ENCODE data around the gene SLC31A1. TPM values are rescaled to one million over a fixed set of nuclear protein-coding genes. Genes with fewer than 3 reads are reported as not detected.

SLC31A1 gene
- total and polyA plus RNA-seq, 2 of the 13 experiments (the other 11 are each of a cell fraction or from before 2014, with no cell fraction given), result 62.9 to 70.0 TPM

DNA sequence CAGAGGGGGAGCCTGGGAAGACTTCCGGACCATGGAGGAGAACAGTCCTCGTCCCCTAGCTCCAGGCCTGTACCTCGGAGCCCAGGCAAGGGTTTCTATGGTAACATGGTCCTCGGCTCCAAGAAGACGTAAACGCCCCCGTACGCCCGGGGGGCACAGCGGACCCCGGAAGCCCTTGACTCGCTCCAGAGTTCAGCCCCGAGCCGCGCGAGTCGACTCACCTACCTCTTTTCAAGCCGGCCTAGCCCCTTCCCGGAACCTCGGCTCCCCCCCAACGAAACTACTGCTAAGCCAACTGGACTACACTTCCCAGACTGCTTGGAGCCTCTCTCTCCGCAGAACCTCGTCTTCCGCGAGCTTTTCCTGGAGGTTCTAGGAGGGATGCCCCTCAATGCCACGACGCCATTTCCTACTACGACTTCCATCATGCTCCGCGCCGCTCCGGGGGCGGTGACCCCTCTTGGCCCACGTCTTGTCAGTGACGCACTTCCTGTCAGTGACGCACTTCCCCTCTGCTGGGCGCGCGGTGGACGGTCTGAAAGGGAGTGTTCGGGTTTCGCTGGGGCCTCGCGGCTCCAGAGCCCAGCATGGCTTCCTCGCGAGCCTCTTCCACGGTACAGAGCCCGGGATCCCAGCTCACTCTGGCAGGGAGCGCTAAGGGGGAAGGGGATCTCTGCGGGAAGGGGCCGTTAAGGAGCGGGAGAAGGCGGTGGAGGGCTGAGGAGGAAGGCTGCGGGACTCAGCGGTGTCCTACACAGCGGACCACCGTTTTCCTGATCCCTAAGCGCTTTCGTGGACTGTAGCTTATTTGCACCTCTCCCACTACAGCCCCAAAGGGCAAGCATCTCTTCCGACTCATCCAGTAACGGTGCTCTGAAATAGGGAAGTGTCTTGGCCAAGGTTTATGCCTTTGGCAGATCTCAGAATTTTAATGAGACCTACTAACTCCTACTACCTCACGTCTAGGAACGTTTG lies 54.1 kb downstream of the SLC31A1 start, which contains the start of the genes CDC26 and PRPF4 (continued):
- TF ChIP-seq, protein P1, sequence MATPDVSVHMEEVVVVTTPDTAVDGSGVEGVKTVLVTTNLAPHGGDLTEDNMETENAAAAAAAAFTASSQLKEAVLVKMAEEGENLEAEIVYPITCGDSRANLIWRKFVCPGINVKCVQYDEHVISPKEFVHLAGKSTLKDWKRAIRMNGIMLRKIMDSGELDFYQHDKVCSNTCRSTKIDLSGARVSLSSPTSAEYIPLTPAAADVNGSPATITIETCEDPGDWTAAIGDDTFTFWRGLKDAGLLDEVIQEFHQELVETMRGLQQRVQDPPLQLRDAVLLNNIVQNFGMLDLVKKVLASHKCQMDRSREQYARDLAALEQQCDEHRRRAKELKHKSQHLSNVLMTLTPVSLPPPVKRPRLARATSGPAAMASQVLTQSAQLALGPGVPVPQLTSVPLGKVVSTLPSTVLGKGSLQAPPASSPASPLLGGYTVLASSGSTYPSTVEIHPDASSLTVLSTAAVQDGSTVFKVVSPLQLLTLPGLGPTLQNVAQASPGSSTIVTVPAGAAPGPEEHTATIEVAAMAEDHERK (CRISPR knock-in tag; IDR thresholded peaks at IDR 0.05; ENCODE audit: low read depth), result peak; percentile 38; the same call in 1 of the 2 replicates
- TF ChIP-seq REPIN1 (CRISPR knock-in tag; IDR thresholded peaks at IDR 0.05; ENCODE audit: borderline replicate concordance, low read depth) (peak; percentile 97), ZFAT (CRISPR knock-in tag; conservative IDR thresholded peaks at IDR 0.05) (no peak; the same call in 1 of the 2 replicates), ZFP36L2 (CRISPR knock-in tag; IDR thresholded peaks at IDR 0.05) (no peak), MBNL3 (CRISPR knock-in tag; conservative IDR thresholded peaks at IDR 0.05) (no peak), ZFP82 (CRISPR knock-in tag; IDR thresholded peaks at IDR 0.05; ENCODE audit: borderline replicate concordance) (peak; percentile 74; the same call in 1 of the 2 replicates), ELF3 (CRISPR knock-in tag; IDR thresholded peaks at IDR 0.05) (peak; percentile 87), ZNF12 (CRISPR knock-in tag; IDR thresholded peaks at IDR 0.05) (no peak; the same call in 1 of the 2 replicates), DMAP1 (CRISPR knock-in tag; IDR thresholded peaks at IDR 0.05) (peak; percentile 91), FOXP1 (IDR thresholded peaks at IDR 0.05) (no peak), FOXP1 (CRISPR knock-in tag; IDR thresholded peaks at IDR 0.05) (no peak), RAD51 (IDR thresholded peaks at IDR 0.05; ENCODE audit: borderline replicate concordance) (no peak), FOSL2 (CRISPR knock-in tag; IDR thresholded peaks at IDR 0.05) (peak; percentile 64), HMG20A (CRISPR knock-in tag; IDR thresholded peaks at IDR 0.05; ENCODE audit: borderline replicate concordance) (no peak), NR3C1 (CRISPR knock-in tag; IDR thresholded peaks at IDR 0.05) (no peak), ZNF224 (CRISPR knock-in tag; IDR thresholded peaks at IDR 0.05) (no peak)
- TF ChIP-seq, protein P2, sequence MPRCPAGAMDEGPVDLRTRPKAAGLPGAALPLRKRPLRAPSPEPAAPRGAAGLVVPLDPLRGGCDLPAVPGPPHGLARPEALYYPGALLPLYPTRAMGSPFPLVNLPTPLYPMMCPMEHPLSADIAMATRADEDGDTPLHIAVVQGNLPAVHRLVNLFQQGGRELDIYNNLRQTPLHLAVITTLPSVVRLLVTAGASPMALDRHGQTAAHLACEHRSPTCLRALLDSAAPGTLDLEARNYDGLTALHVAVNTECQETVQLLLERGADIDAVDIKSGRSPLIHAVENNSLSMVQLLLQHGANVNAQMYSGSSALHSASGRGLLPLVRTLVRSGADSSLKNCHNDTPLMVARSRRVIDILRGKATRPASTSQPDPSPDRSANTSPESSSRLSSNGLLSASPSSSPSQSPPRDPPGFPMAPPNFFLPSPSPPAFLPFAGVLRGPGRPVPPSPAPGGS (CRISPR knock-in tag; IDR thresholded peaks at IDR 0.05), result peak; percentile 69; the same call in 1 of the 2 replicates
- TF ChIP-seq, protein P3, sequence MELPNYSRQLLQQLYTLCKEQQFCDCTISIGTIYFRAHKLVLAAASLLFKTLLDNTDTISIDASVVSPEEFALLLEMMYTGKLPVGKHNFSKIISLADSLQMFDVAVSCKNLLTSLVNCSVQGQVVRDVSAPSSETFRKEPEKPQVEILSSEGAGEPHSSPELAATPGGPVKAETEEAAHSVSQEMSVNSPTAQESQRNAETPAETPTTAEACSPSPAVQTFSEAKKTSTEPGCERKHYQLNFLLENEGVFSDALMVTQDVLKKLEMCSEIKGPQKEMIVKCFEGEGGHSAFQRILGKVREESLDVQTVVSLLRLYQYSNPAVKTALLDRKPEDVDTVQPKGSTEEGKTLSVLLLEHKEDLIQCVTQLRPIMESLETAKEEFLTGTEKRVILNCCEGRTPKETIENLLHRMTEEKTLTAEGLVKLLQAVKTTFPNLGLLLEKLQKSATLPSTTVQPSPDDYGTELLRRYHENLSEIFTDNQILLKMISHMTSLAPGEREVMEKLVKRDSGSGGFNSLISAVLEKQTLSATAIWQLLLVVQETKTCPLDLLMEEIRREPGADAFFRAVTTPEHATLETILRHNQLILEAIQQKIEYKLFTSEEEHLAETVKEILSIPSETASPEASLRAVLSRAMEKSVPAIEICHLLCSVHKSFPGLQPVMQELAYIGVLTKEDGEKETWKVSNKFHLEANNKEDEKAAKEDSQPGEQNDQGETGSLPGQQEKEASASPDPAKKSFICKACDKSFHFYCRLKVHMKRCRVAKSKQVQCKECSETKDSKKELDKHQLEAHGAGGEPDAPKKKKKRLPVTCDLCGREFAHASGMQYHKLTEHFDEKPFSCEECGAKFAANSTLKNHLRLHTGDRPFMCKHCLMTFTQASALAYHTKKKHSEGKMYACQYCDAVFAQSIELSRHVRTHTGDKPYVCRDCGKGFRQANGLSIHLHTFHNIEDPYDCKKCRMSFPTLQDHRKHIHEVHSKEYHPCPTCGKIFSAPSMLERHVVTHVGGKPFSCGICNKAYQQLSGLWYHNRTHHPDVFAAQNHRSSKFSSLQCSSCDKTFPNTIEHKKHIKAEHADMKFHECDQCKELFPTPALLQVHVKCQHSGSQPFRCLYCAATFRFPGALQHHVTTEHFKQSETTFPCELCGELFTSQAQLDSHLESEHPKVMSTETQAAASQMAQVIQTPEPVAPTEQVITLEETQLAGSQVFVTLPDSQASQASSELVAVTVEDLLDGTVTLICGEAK (IDR thresholded peaks at IDR 0.05), result peak; percentile 76
- TF ChIP-seq, protein P3 (CRISPR knock-in tag; IDR thresholded peaks at IDR 0.05), result peak; percentile 80

Measured in HepG2 (cell line).